Endothelial cell of umbilical vein (primary cell): Measurements from ENCODE around the gene FOXA1. TPM values are rescaled to one million over a fixed set of nuclear protein-coding genes. Genes with fewer than 3 reads are reported as not detected.

Experiments
- BruUV-seq: library from RNA; stranded (reverse); fragments of 400-500 nt; replicated peaks from 2 replicates; lab custom pipeline; 2021; lab: Mats Ljungman, UMichigan
- CTCF ChIA-PET: fragments of 300-600, 350-600 bp; sonication (Branson Sonifier 250); formaldehyde crosslinking; loops from one replicate; lab custom pipeline; 2021; ENCODE audit warnings: antibody characterized with exemption, inconsistent platforms; lab: Charles Lee
- POLR2A ChIA-PET: fragments of 300-600, 350-600 bp; sonication (Branson Sonifier 250); formaldehyde crosslinking; loops from one replicate; lab custom pipeline; 2021; ENCODE audit warnings: antibody characterized with exemption, inconsistent platforms; lab: Charles Lee
- DNase-seq: peaks from one replicate; pipeline ENCODE4 v3.0.0-alpha.2; 2011; ENCODE audit warnings: low read depth, low spot score
- FAIRE-seq: peaks from 2 replicates; lab custom pipeline; 2011; peaks lifted over from hg19 to GRCh38; lab: Jason Lieb, UNC
- H2AFZ ChIP-seq: 2 replicates; pipeline ENCODE4 v1.6.0; 2012; ENCODE audit warnings: low read depth, low read length, control low read depth, inconsistent platforms
- H3K27ac ChIP-seq: 2 replicates; pipeline ENCODE4 v1.5.1; 2011; ENCODE audit warnings: low read depth, mild to moderate bottlenecking, control low read depth, low read length, moderate library complexity; ENCODE audit not compliant: insufficient read depth
- H3K27me3 ChIP-seq, 2 experiments: 2 replicates each; pipeline versions ENCODE4 v1.6.0 to v1.6.1; 2011; ENCODE audit warnings: low read length in 2 of 2, mixed read lengths in 1 of 2; ENCODE audit not compliant: control insufficient read depth in 2 of 2, insufficient read depth in 2 of 2
- H3K36me3 ChIP-seq, 2 experiments: 2 replicates in 1 of 2; 3 replicates in 1 of 2; pipeline ENCODE4 v1.5.1; 2011; ENCODE audit warnings: low read length in 2 of 2, mild to moderate bottlenecking in 1 of 2, moderate library complexity in 1 of 2; ENCODE audit not compliant: control insufficient read depth in 2 of 2, insufficient read depth in 2 of 2; ENCODE audit errors: extremely low read depth in 1 of 2
- H3K4me1 ChIP-seq: 3 replicates; pipeline ENCODE4 v1.5.1; 2011; ENCODE audit warnings: mild to moderate bottlenecking, low read length; ENCODE audit not compliant: control insufficient read depth, insufficient read depth; ENCODE audit errors: extremely low read depth
- H3K4me2 ChIP-seq: 2 replicates; pipeline ENCODE4 v1.6.1; 2011; ENCODE audit warnings: low read length, control low read depth, mixed read lengths; ENCODE audit not compliant: insufficient read depth
- H3K4me3 ChIP-seq, 3 experiments: fragments of 200-600 bp in 1 of 3; sonication (generic), shearing (Covaris generic) in 1 of 3; replicated peaks in 1 of 3; 2 replicates each; pipeline ENCODE4 v1.5.1; 2011 to 2016; ENCODE audit warnings: control low read depth in 3 of 3, low read length in 3 of 3, mild to moderate bottlenecking in 2 of 3, inconsistent platforms in 1 of 3, low read depth in 1 of 3, moderate library complexity in 1 of 3; ENCODE audit not compliant: insufficient read depth in 1 of 3
- H3K79me2 ChIP-seq: 2 replicates; pipeline ENCODE4 v1.6.0; 2012; ENCODE audit warnings: low read length, inconsistent platforms; ENCODE audit not compliant: control insufficient read depth, insufficient read depth
- H3K9ac ChIP-seq: replicated peaks from 2 replicates; pipeline ENCODE3; 2011; ENCODE audit warnings: low read length, control low read depth; ENCODE audit not compliant: insufficient read depth; ENCODE audit errors: extremely low read depth
- H3K9me1 ChIP-seq: replicated peaks from 3 replicates; pipeline ENCODE4 v1.6.0; 2011; ENCODE audit warnings: mild to moderate bottlenecking, low read length; ENCODE audit not compliant: control insufficient read depth, insufficient read depth; ENCODE audit errors: extremely low read depth
- H3K9me3 ChIP-seq: replicated peaks from 2 replicates; pipeline ENCODE4 v1.5.1; 2012; ENCODE audit warnings: low read length, inconsistent platforms; ENCODE audit not compliant: control insufficient read depth, insufficient read depth
- H4K20me1 ChIP-seq: replicated peaks from 2 replicates; pipeline ENCODE3; 2011; ENCODE audit warnings: mild to moderate bottlenecking, low read length; ENCODE audit not compliant: control insufficient read depth, insufficient read depth; ENCODE audit errors: extremely low read depth
- CTCF ChIP-seq, 2 donors: IDR thresholded peaks; 1 replicate in 1 of 2; 2 replicates in 1 of 2; pipeline ENCODE4 v1.5.1; 2011; ENCODE audit warnings: low read length in 2 of 2, mild to moderate bottlenecking in 2 of 2, moderate library complexity in 2 of 2, control low read depth in 1 of 2, inconsistent platforms in 1 of 2, low read depth in 1 of 2; ENCODE audit not compliant: insufficient read depth in 1 of 2; ENCODE audit errors: extremely low read depth in 1 of 2
- EZH2 ChIP-seq: IDR thresholded peaks from 2 replicates; pipeline ENCODE4 v1.6.1; 2012; ENCODE audit warnings: borderline replicate concordance, low read depth, mild to moderate bottlenecking, moderate library complexity, low read length, inconsistent platforms; ENCODE audit not compliant: severe bottlenecking
- JUN ChIP-seq: IDR thresholded peaks from 2 replicates; pipeline ENCODE4 v1.6.1; 2011; ENCODE audit warnings: borderline replicate concordance, low read depth; ENCODE audit not compliant: insufficient read length, insufficient read depth
- POLR2A ChIP-seq: IDR thresholded peaks from 2 replicates; pipeline ENCODE4 v1.6.1; 2012; ENCODE audit warnings: low read depth, mild to moderate bottlenecking, control low read depth, low read length
- dilution Hi-C: fragments of 300-500 bp; cut with MboI; formaldehyde crosslinking; loops from one replicate; pipeline ENCODE4 v1.15.0; 2019; ENCODE audit warnings: low sequenced_read_pairs; ENCODE audit not compliant: extremely low pct_ligation_motif_present
- intact Hi-C: fragments of 100-400 bp; cut with micrococcal nuclease; formaldehyde crosslinking; loops from one replicate; pipeline ENCODE4 v1.10.0; 2022
- polyA plus RNA-seq, 4 experiments: library from polyadenylated mRNA; depleted of rRNA in 3 of 4; stranded (reverse) in 3 of 4; unstranded in 1 of 4; fragments of >200 nt; gene quantifications; 2 replicates each; pipeline versions ENCODE4 v1.2.1 to v1.2.3, GENCODE V29; 2011 to 2012; ENCODE audit warnings: missing spikeins in 1 of 4
- total RNA-seq: library from RNA; stranded (reverse); gene quantifications from 2 replicates; pipeline ENCODE4 v1.2.3, GENCODE V29; 2021

Gene FOXA1
- total and polyA plus RNA-seq, 2 donors (not counting 3 experiments of a cell fraction or from before 2014, with no cell fraction given) = 0.06 TPM; not detected in 1

GRCh38 chr14:37595809-37596621, 966 bp upstream of the FOXA1 start:
- dilution Hi-C loops (no loop called here), intact Hi-C loops (loop anchor here (2.0 to 5.0 kb wide), 2 partner anchors 279 to 934 kb away; partner anchors contain the start of gene PAX9)
- Histone ChIP-seq H3K4me3 (peak overlapping the region in 1 of 3 experiments; percentile 41), H3K9ac (no peak overlapping the region), H3K79me2 (no peaks in the 10 kb centered on the region), H2AFZ (no peak overlapping the region), H3K9me3 (no peaks in the 10 kb centered on the region), H3K4me2 (peak overlapping the region; percentile 24), H3K27me3 (peaks cover 76 to 88% of the 10 kb centered on the region in 2 experiments), H3K36me3 (no peaks in the 10 kb centered on the region), H4K20me1 (no peaks in the 10 kb centered on the region), H3K9me1 (no peaks in the 10 kb centered on the region), H3K27ac (no peak overlapping the region), H3K4me1 (peaks cover 9% of the 10 kb centered on the region)
- FAIRE-seq (no peak), DNase-seq (no peak)
- CTCF ChIA-PET = interaction anchor here (1.8 kb wide), 1 partner anchor 26 kb away, joined by 12 read pairs; no protein-coding TSS in a partner anchor
- no peak for TF ChIP-seq POLR2A
- TF ChIP-seq EZH2 = peak; percentile 94
- no TSS peak for BruUV-seq
- POLR2A ChIA-PET = no interaction called here

- no peaks in the 10 kb centered on the region for H3K36me3 ChIP-seq
- H3K4me2 ChIP-seq = peak overlapping the region; percentile 72
- POLR2A ChIA-PET = no interaction called here
- intact Hi-C loops (loop anchor here (1.0 to 2.0 kb wide), 2 partner anchors 280 to 348 kb away; no protein-coding TSS in a partner anchor), dilution Hi-C loops (no loop called here)
- peak overlapping the region; percentile 59 for H2AFZ ChIP-seq
- no peak overlapping the region for H3K27ac ChIP-seq
- no peaks in the 10 kb centered on the region for H3K9me1 ChIP-seq
- H4K20me1 ChIP-seq = no peaks in the 10 kb centered on the region
- no TSS peak for BruUV-seq
- H3K4me3 ChIP-seq = peak overlapping the region; percentile 30 to 62 (median 41)
- no peaks in the 10 kb centered on the region for H3K9me3 ChIP-seq
- CTCF ChIA-PET = interaction anchor here (0.6 to 1.8 kb wide), 13 partner anchors 9 to 444 kb away, joined by 3 to 12 read pairs (median 7); no protein-coding TSS in a partner anchor
- H3K27me3 ChIP-seq = peaks cover 73 to 88% of the 10 kb centered on the region in 2 experiments
- peak; percentile 90 for FAIRE-seq
- peak; percentile 80 for DNase-seq
- no peaks in the 10 kb centered on the region for H3K79me2 ChIP-seq
- peaks cover 4% of the 10 kb centered on the region for H3K4me1 ChIP-seq
- H3K9ac ChIP-seq = no peak overlapping the region
- TF ChIP-seq JUN (no peak), CTCF (IDR thresholded peaks at IDR 0.05; ENCODE audit: extremely low read depth in 1 of 2, insufficient read depth in 1 of 2, low read depth in 1 of 2, low read length in 2 of 2) (peak; percentile 81 to 89)
These were observed 645 bp downstream of the FOXA1 start for GRCh38 chr14:37594238-37594970.
